ENCODE data around the gene SYNJ2BP.
"Not testable (repeated sequence)": the region's sequence is repeated elsewhere in the genome, so short reads cannot be mapped to it uniquely, and the experiment has no call there.

SYNJ2BP gene, protein sequence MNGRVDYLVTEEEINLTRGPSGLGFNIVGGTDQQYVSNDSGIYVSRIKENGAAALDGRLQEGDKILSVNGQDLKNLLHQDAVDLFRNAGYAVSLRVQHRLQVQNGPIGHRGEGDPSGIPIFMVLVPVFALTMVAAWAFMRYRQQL

GRCh38 chr14:70416725-70417349, at the start of gene SYNJ2BP:
SYNJ2BP (minus strand) TSS chr14:70417090; CDS start chr14:70416963, 127 bp downstream.
- Histone ChIP-seq H3K9ac (ENCODE audit: low read length) (peak within 1 kb of the TSS; percentile 78), H3K4me1 (ENCODE audit: control insufficient read depth, insufficient read depth, low read length) (peaks cover under 1% of the 10 kb centered on the region; the same call in 1 of the 2 replicates), H3K27me3 (ENCODE audit: control insufficient read depth, insufficient read depth, low read length) (no peaks in the 10 kb centered on the region), H3K4me3 (ENCODE audit: low read depth, low read length) (peak within 1 kb of the TSS; percentile 87), H3K36me3 (ENCODE audit: control insufficient read depth, insufficient read depth, low read length) (peaks cover 7% of the 10 kb centered on the region; the same call in 1 of the 2 replicates), H3K9me3 (ENCODE audit: control insufficient read depth, insufficient read depth, low read depth, low read length) (no peaks in the 10 kb centered on the region), H3K27ac (ENCODE audit: low read depth, low read length) (no peak within 1 kb of the TSS)

- H3K27ac ChIP-seq (ENCODE audit: low read depth, low read length), result no peak overlapping the region
- no peaks in the 10 kb centered on the region for H3K9me3 ChIP-seq (ENCODE audit: control insufficient read depth, insufficient read depth, low read depth, low read length)
- no peak overlapping the region for H3K4me3 ChIP-seq (ENCODE audit: low read depth, low read length)
- H3K27me3 ChIP-seq (ENCODE audit: control insufficient read depth, insufficient read depth, low read length), result no peaks in the 10 kb centered on the region
- no peaks in the 10 kb centered on the region for H3K36me3 ChIP-seq (ENCODE audit: control insufficient read depth, insufficient read depth, low read length)
- no peak overlapping the region for H3K9ac ChIP-seq (ENCODE audit: low read length)
- H3K4me1 ChIP-seq (ENCODE audit: control insufficient read depth, insufficient read depth, low read length), result no peaks in the 10 kb centered on the region
Measured at GRCh38 chr14:70454731-70455130, 37.8 kb upstream of the SYNJ2BP start.

GRCh38 chr14:70451874-70452273, 35.0 kb upstream of the SYNJ2BP start, which contains the start of gene ADAM21:
ADAM21 (plus strand) TSS chr14:70452174; CDS start chr14:70457500, 5,326 bp downstream.
- H3K4me3 ChIP-seq (ENCODE audit: low read depth, low read length), result no peak within 1 kb of the TSS
- H3K27me3 ChIP-seq (ENCODE audit: control insufficient read depth, insufficient read depth, low read length), result no peaks in the 10 kb centered on the region
- peaks cover 7% of the 10 kb centered on the region for H3K9me3 ChIP-seq (ENCODE audit: control insufficient read depth, insufficient read depth, low read depth, low read length)
- no peak within 1 kb of the TSS for H3K9ac ChIP-seq (ENCODE audit: low read length)
- no peaks in the 10 kb centered on the region for H3K4me1 ChIP-seq (ENCODE audit: control insufficient read depth, insufficient read depth, low read length)
- no peak within 1 kb of the TSS for H3K27ac ChIP-seq (ENCODE audit: low read depth, low read length)
- H3K36me3 ChIP-seq (ENCODE audit: control insufficient read depth, insufficient read depth, low read length), result 0 out of 2 replicates have a peak, but pooled peaks cover 2% of the 10 kb centered on the region

DNA sequence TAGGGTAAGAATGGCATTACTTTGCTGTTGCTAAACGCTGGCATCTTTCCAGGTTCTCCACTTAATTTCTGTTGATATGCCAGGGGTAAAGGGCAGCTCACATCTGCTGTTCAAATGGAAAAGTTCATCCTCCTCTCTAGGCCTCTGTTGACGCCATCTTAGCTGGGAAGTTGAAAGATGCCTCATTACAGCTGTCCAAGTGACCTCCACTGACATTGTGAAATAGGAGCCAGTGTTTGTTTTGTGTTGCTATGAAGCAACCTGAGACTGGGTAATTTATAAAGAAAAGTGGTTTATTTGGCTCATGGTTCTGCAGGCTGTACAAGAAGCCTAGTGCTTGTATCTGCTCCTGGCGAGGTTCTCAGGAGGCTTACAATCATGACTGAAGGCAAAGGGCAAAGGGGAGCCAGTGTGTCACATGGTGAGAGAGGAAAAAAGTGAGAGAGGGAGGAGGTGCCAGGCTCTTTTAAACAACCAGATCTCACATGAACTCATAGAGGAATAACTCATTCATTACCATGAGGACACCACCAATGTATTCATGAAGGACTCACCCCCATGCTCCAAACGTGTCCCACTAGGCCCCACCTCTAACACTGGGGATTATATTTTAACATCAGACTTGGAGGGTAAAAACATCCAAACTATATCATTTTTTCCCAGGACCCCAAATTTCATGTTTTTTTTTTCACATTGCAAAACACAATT, 31.9 kb upstream of the SYNJ2BP start:
- H3K27ac ChIP-seq (ENCODE audit: low read depth, low read length), result no peak overlapping the region
- H3K4me1 ChIP-seq (ENCODE audit: control insufficient read depth, insufficient read depth, low read length), result no peaks in the 10 kb centered on the region
- H3K27me3 ChIP-seq (ENCODE audit: control insufficient read depth, insufficient read depth, low read length), result no peaks in the 10 kb centered on the region
- no peak overlapping the region for H3K4me3 ChIP-seq (ENCODE audit: low read depth, low read length)
- H3K9me3 ChIP-seq (ENCODE audit: control insufficient read depth, insufficient read depth, low read depth, low read length), result peaks cover 36% of the 10 kb centered on the region
- 0 out of 2 replicates have a peak, but pooled peaks cover 2% of the 10 kb centered on the region for H3K36me3 ChIP-seq (ENCODE audit: control insufficient read depth, insufficient read depth, low read length)
- no peak overlapping the region for H3K9ac ChIP-seq (ENCODE audit: low read length)

GRCh38 chr14:70442750-70443149, 25.9 kb upstream of the SYNJ2BP start:
- no peak overlapping the region for H3K4me3 ChIP-seq (ENCODE audit: low read depth, low read length)
- H3K4me1 ChIP-seq (ENCODE audit: control insufficient read depth, insufficient read depth, low read length), result no peaks in the 10 kb centered on the region
- H3K27me3 ChIP-seq (ENCODE audit: control insufficient read depth, insufficient read depth, low read length), result no peaks in the 10 kb centered on the region
- H3K9ac ChIP-seq (ENCODE audit: low read length), result no peak overlapping the region
- H3K27ac ChIP-seq (ENCODE audit: low read depth, low read length), result no peak overlapping the region
- H3K36me3 ChIP-seq (ENCODE audit: control insufficient read depth, insufficient read depth, low read length), result 0 out of 2 replicates have a peak, but pooled peaks cover 2% of the 10 kb centered on the region
- H3K9me3 ChIP-seq (ENCODE audit: control insufficient read depth, insufficient read depth, low read depth, low read length), result peaks cover 90% of the 10 kb centered on the region

GRCh38 chr14:70441641-70442040, 24.8 kb upstream of the SYNJ2BP start:
- Histone ChIP-seq H3K27me3 (ENCODE audit: control insufficient read depth, insufficient read depth, low read length) (no peaks in the 10 kb centered on the region), H3K27ac (ENCODE audit: low read depth, low read length) (no peak overlapping the region), H3K4me1 (ENCODE audit: control insufficient read depth, insufficient read depth, low read length) (no peaks in the 10 kb centered on the region), H3K36me3 (ENCODE audit: control insufficient read depth, insufficient read depth, low read length) (no peaks in the 10 kb centered on the region), H3K9me3 (ENCODE audit: control insufficient read depth, insufficient read depth, low read depth, low read length) (peaks cover 92% of the 10 kb centered on the region), H3K9ac (ENCODE audit: low read length) (no peak overlapping the region), H3K4me3 (ENCODE audit: low read depth, low read length) (no peak overlapping the region)

DNA sequence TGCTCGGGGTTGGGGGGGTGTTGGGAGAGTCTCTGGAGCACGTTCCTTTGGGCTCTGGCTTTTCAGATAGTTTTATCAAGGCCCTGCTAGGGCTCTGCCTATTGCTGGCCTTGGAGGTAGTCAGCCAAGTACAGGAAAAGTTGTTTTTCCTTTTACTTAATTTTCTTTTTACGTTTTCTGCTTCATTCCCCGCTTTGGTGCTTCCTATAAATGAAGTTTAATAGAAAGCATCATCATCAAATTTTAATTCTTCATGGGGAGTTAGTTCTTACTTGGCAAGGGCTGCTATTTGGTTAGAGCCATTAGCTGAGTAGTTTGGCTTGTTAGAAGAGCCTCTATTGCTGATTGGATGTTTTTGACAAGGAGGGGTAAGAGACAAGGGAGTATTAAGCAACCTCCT, 20.0 kb upstream of the SYNJ2BP start:
- H3K27ac ChIP-seq (ENCODE audit: low read depth, low read length), result no peak overlapping the region
- no peaks in the 10 kb centered on the region for H3K4me1 ChIP-seq (ENCODE audit: control insufficient read depth, insufficient read depth, low read length)
- H3K9me3 ChIP-seq (ENCODE audit: control insufficient read depth, insufficient read depth, low read depth, low read length), result peaks cover 84% of the 10 kb centered on the region
- no peak overlapping the region for H3K4me3 ChIP-seq (ENCODE audit: low read depth, low read length)
- no peaks in the 10 kb centered on the region for H3K36me3 ChIP-seq (ENCODE audit: control insufficient read depth, insufficient read depth, low read length)
- H3K27me3 ChIP-seq (ENCODE audit: control insufficient read depth, insufficient read depth, low read length), result no peaks in the 10 kb centered on the region
- H3K9ac ChIP-seq (ENCODE audit: low read length), result no peak overlapping the region

GRCh38 chr14:70426555-70426954, 9.7 kb upstream of the SYNJ2BP start:
- not testable (repeated sequence) for H3K36me3 ChIP-seq (ENCODE audit: control insufficient read depth, insufficient read depth, low read length); H3K4me1 ChIP-seq (ENCODE audit: control insufficient read depth, insufficient read depth, low read length); H3K4me3 ChIP-seq (ENCODE audit: low read depth, low read length); H3K9ac ChIP-seq (ENCODE audit: low read length); H3K27ac ChIP-seq (ENCODE audit: low read depth, low read length); H3K27me3 ChIP-seq (ENCODE audit: control insufficient read depth, insufficient read depth, low read length)
- H3K9me3 ChIP-seq (ENCODE audit: control insufficient read depth, insufficient read depth, low read depth, low read length), result peaks cover 35% of the 10 kb centered on the region

DNA sequence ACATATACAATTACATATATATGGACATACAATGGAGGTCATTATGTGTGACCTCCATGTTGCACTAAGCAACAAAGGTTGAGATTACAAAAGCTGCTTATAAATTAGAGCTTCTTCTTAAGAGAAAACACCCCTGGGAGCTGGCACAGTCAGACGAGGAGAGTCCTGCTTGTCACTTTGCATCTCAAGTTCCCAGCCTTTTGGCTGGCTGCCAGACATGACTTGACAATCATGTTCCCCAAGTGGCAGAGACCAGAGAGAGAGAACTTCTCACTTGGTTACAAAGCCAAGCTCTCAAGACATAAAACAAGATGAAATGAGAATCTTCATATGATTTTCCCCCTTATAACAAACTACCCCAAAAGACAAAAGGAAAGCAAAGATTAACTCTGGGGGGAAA, 8.5 kb upstream of the SYNJ2BP start:
- H3K4me1 ChIP-seq (ENCODE audit: control insufficient read depth, insufficient read depth, low read length), result no peaks in the 10 kb centered on the region
- H3K4me3 ChIP-seq (ENCODE audit: low read depth, low read length), result no peak overlapping the region
- no peak overlapping the region for H3K9ac ChIP-seq (ENCODE audit: low read length)
- no peak overlapping the region for H3K27ac ChIP-seq (ENCODE audit: low read depth, low read length)
- H3K36me3 ChIP-seq (ENCODE audit: control insufficient read depth, insufficient read depth, low read length), result no peaks in the 10 kb centered on the region
- H3K9me3 ChIP-seq (ENCODE audit: control insufficient read depth, insufficient read depth, low read depth, low read length), result peaks cover 27% of the 10 kb centered on the region
- H3K27me3 ChIP-seq (ENCODE audit: control insufficient read depth, insufficient read depth, low read length), result no peaks in the 10 kb centered on the region

DNA sequence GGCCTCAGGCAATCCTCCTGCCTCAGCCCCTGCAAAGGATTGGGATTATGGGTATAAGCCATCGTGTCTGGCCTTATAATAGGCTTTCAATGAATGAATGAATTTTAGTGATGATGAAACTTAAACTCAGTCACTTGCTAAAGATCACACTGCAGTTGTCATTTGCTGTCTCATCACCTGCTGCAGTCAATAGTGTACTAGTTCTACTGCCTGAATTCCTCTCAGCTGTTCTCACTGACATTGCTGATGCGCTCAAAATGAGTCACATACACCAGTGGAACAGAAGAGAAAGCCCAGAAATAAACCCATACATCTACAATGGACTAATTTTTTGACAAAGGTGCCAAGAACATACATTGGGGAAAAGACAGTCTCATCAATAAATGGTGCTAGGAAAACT, 5.6 kb upstream of the SYNJ2BP start:
- H3K9ac ChIP-seq (ENCODE audit: low read length), result no peak overlapping the region
- H3K4me1 ChIP-seq (ENCODE audit: control insufficient read depth, insufficient read depth, low read length), result no peaks in the 10 kb centered on the region
- H3K27ac ChIP-seq (ENCODE audit: low read depth, low read length), result no peak overlapping the region
- H3K36me3 ChIP-seq (ENCODE audit: control insufficient read depth, insufficient read depth, low read length), result no peaks in the 10 kb centered on the region
- H3K9me3 ChIP-seq (ENCODE audit: control insufficient read depth, insufficient read depth, low read depth, low read length), result peaks cover 17% of the 10 kb centered on the region
- no peaks in the 10 kb centered on the region for H3K27me3 ChIP-seq (ENCODE audit: control insufficient read depth, insufficient read depth, low read length)
- no peak overlapping the region for H3K4me3 ChIP-seq (ENCODE audit: low read depth, low read length)

DNA sequence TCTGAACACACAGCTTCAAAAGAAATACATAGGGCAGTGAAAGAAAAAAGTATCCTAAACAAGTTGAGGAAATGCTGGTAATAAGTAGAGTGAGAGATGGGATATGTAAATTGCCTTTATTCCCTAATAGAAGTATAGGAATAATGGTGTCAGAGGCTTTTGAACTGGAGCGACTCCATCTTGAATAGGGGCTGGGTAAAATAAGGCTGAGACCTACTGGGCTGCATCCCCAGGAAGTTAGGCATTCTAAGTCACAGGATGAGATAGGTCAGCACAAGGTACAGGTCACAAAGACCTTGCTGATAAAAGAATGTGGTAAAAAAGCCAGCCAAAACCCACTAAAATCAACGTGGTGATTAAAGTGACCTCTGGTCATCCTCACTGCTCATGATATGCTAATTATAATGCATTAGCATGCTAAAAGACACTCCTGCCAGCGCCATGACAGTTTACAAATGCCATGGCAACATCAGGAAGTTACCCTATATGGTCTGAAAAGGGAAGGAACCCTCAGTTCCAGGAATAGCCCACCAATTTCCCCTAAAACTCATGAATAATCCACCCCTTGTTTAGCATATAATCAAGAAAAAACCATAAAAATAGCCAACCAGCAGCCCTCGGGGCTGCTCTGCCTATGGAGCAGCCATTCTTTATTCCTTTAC, 2.5 kb upstream of the SYNJ2BP start:
- not testable (repeated sequence) for H3K27me3 ChIP-seq (ENCODE audit: control insufficient read depth, insufficient read depth, low read length); H3K9ac ChIP-seq (ENCODE audit: low read length); H3K27ac ChIP-seq (ENCODE audit: low read depth, low read length); H3K36me3 ChIP-seq (ENCODE audit: control insufficient read depth, insufficient read depth, low read length); H3K4me3 ChIP-seq (ENCODE audit: low read depth, low read length); H3K9me3 ChIP-seq (ENCODE audit: control insufficient read depth, insufficient read depth, low read depth, low read length); H3K4me1 ChIP-seq (ENCODE audit: control insufficient read depth, insufficient read depth, low read length)
